HUES64 (cell line): Measurements from ENCODE around the gene SH2D4B.
"Not testable (repeated sequence)": the region's sequence is repeated elsewhere in the genome, so short reads cannot be mapped to it uniquely, and the experiment has no call there.

Source experiments
- H3K27ac ChIP-seq: 2 replicates; pipeline ENCODE4 v1.7.0; 2013; ENCODE audit warnings: low read depth, low read length, inconsistent platforms
- H3K27me3 ChIP-seq: 2 replicates; pipeline ENCODE4 v1.6.1; 2013; ENCODE audit warnings: mild to moderate bottlenecking, low read length; ENCODE audit not compliant: insufficient read depth
- H3K36me3 ChIP-seq: 2 replicates; pipeline ENCODE4 v1.6.1; 2013; ENCODE audit warnings: mild to moderate bottlenecking, low read length; ENCODE audit not compliant: insufficient read depth
- H3K4me1 ChIP-seq: 2 replicates; pipeline ENCODE4 v1.6.1; 2013; ENCODE audit warnings: mild to moderate bottlenecking, low read length, moderate library complexity; ENCODE audit not compliant: insufficient read depth
- H3K4me3 ChIP-seq: 2 replicates; pipeline ENCODE4 v1.5.1; 2013; ENCODE audit warnings: mild to moderate bottlenecking, low read length, moderate library complexity
- H3K9ac ChIP-seq: 2 replicates; pipeline ENCODE4 v1.6.1; 2013; ENCODE audit warnings: mild to moderate bottlenecking, low read depth, low read length
- H3K9me3 ChIP-seq: 2 replicates; pipeline ENCODE4 v1.6.1; 2013; ENCODE audit warnings: low read depth, low read length; ENCODE audit not compliant: insufficient read depth
- WGBS: fragments of 150-250, 120-280 bp; methylation state at CpG from one replicate; pipeline ENCODE4 v1.1.7; 2013; ENCODE audit warnings: missing lambda C conversion rate; 5-methylcytosine and 5-hydroxymethylcytosine counted together

Gene SH2D4B

DNA sequence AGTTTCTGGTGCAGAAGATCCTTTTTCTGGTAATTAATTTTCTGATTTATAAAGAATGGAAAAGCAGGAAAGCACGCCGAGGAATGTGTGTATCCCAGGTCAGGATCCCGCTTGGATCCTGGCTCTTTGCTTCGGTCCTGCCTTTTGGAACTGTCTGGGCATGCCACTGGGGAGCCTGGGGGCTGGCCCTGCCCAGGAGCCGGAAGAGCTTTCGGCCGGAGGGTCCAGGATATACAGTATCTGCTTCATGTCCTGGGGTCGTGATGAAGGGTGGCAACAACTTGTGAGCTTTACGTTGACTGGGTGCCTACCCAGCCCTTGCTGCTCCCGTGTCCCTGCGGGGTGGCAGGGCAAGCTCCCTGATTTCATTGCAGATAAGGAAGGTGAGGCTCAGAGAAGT is 2.4 kb downstream of the SH2D4B start:
- H3K4me3 ChIP-seq: no peak overlapping the region
- H3K9ac ChIP-seq: no peak overlapping the region
- no peaks in the 10 kb centered on the region for H3K36me3 ChIP-seq
- no peaks in the 10 kb centered on the region for H3K27me3 ChIP-seq
- no peaks in the 10 kb centered on the region for H3K9me3 ChIP-seq
- no peaks in the 10 kb centered on the region for H3K4me1 ChIP-seq
- 93% methylated on average over 11 of the region's 11 CpGs for WGBS
- no peak overlapping the region for H3K27ac ChIP-seq

DNA sequence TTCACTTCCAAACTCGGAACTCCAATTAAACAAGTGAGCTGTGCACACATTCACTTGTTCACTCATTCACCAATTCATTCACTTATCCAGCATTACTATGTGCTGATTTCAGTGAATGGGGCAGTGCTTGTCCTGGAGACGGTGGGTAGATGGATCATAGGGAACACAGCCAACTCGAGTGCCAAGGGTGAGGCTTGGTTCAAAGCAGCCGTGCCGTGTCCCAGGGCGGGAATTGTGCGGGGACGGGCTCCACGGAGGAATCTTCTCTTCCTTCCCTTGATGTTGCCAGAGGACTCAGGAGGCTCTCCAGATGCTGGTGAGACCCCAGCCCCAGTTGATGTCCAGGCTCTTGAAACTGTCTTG is 2.9 kb downstream of the SH2D4B start:
- no peak overlapping the region for H3K27ac ChIP-seq
- no peaks in the 10 kb centered on the region for H3K4me1 ChIP-seq
- H3K36me3 ChIP-seq: no peaks in the 10 kb centered on the region
- H3K27me3 ChIP-seq: no peaks in the 10 kb centered on the region
- H3K9ac ChIP-seq: no peak overlapping the region
- no peak overlapping the region for H3K4me3 ChIP-seq
- 93% methylated on average over 9 of the region's 9 CpGs for WGBS
- H3K9me3 ChIP-seq: no peaks in the 10 kb centered on the region

- Histone ChIP-seq H3K27ac (no peak overlapping the region), H3K27me3 (no peaks in the 10 kb centered on the region), H3K4me3 (no peak overlapping the region), H3K9ac (no peak overlapping the region), H3K9me3 (no peaks in the 10 kb centered on the region), H3K36me3 (no peaks in the 10 kb centered on the region), H3K4me1 (no peaks in the 10 kb centered on the region)
- WGBS: 91% methylated on average over 11 of the region's 11 CpGs
Observed at GRCh38 chr10:80540981-80541750, 3.5 kb downstream of the SH2D4B start.

DNA sequence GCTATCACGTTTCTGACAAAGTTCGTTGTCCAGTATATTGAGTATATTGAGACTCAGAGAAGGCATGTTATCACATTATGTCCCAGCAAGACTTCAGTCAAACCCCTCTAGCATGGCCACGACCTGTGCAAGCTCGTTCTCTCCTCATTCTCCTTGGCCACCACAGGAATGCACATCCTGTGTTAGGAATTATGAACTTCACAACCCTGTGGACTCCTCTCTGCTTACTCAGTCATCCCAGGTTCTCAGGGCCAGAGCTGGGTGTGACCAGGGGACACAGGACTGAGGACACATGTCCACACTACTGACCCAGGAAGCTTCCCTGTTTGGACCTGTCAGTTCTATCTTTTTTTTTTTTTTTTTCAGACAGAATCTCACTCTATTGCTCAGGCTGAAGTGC is 4.4 kb downstream of the SH2D4B start:
- Histone ChIP-seq H3K4me1 (no peaks in the 10 kb centered on the region), H3K9me3 (no peaks in the 10 kb centered on the region), H3K36me3 (no peaks in the 10 kb centered on the region), H3K4me3 (no peak overlapping the region), H3K27me3 (no peaks in the 10 kb centered on the region), H3K27ac (no peak overlapping the region), H3K9ac (no peak overlapping the region)
- 93% methylated on average over 2 of the region's 4 CpGs for WGBS

DNA sequence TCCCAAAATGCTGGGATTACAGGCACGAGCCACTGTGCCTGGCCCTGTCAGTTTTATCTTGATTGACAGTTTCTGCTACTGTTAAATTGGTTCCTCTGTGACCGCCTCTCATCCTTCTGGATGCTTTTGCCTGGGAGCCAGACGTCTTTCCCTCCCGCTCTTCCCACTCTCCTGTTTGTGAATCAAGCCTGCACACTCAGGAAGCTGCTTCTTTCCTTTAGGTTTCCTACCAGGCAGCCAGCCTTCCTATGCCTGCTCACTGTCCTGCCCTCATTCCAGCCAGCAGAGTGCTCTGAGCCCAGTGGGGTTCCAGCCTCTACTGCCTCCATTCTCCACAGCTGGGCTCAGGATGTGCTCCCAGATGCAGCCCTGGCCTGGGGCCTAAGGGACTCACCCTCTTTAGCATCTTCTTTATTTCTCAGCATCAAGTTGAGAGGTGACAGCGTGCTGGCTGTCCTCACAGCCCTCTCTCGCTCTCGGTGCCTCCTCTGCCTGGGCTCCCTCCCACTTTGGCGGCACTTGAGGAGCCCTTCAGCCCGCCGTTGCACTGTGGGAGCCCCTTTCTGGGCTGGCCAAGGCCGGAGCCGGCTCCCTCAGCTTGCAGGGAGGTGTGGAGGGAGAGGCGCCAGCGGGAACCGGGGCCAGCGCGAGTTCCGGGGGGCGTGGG is 5.1 kb downstream of the SH2D4B start:
- Histone ChIP-seq H3K36me3 (no peaks in the 10 kb centered on the region), H3K27ac (no peak overlapping the region)
- WGBS: 95% methylated on average over 19 of the region's 19 CpGs

DNA sequence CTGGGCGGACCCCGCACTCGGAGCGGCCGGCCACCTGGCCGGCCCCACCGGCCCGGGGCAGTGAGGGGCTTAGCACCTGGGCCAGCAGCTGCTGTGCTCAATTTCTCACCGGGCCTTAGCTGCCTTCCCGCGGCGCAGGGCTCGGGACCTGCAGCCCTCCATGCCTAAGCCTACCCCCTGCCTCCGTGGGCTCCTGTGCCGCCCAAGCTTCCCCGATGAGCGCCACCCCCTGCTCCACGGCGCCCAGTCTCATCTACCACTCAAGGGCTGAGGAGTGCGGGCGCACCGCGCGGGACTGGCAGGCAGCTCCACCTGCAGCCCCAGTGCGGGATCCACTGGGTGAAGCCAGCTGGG is 5.6 kb downstream of the SH2D4B start:
- 98% methylated on average over 25 of the region's 25 CpGs for WGBS
- H3K9ac ChIP-seq, H3K27ac ChIP-seq: not testable (repeated sequence)

More for the DNA sequence above, 5.1 kb downstream of the SH2D4B start:
- H3K9me3 ChIP-seq: no peaks in the 10 kb centered on the region
- no peaks in the 10 kb centered on the region for H3K27me3 ChIP-seq
- no peak overlapping the region for H3K4me3 ChIP-seq
- no peak overlapping the region for H3K9ac ChIP-seq
- H3K4me1 ChIP-seq: no peaks in the 10 kb centered on the region

DNA sequence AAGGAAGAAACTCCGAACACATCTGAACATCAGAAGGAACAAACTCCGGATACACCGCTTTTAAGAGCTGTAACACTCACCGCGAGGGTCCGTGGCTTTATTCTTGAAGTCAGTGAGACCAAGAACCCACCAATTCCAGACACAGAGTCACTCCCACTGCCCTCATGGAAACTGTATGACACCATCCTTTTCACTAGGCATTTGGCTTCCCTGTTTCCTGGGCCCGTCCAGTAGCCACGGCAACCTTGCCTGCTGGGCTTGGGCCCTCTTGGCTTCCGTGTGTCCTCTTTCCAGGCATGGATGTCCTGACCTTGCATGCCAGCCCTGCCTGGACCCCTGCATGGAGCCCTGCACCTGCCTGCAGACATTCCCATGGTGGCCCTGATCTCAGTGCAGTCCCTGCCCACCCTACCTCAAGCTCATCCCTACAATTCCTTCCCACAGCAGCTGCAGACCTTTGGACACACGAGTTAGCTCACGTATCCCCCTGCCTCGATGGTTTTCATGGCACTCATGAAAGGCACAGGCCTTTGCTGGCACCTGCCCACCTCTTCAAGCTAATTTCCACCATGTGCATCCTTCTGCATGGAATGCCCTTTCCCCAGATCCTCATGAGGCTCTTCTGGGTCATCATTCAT is 6.7 kb downstream of the SH2D4B start:
- Histone ChIP-seq H3K9ac (no peak overlapping the region), H3K9me3 (no peaks in the 10 kb centered on the region), H3K4me1 (no peaks in the 10 kb centered on the region), H3K27ac (no peak overlapping the region), H3K27me3 (no peaks in the 10 kb centered on the region), H3K4me3 (no peak overlapping the region), H3K36me3 (no peaks in the 10 kb centered on the region)
- 83% methylated on average over 12 of the region's 12 CpGs for WGBS

More for the DNA sequence above, 5.6 kb downstream of the SH2D4B start:
- not testable (repeated sequence) for H3K4me1 ChIP-seq, H3K9me3 ChIP-seq, H3K36me3 ChIP-seq, H3K4me3 ChIP-seq, H3K27me3 ChIP-seq

DNA sequence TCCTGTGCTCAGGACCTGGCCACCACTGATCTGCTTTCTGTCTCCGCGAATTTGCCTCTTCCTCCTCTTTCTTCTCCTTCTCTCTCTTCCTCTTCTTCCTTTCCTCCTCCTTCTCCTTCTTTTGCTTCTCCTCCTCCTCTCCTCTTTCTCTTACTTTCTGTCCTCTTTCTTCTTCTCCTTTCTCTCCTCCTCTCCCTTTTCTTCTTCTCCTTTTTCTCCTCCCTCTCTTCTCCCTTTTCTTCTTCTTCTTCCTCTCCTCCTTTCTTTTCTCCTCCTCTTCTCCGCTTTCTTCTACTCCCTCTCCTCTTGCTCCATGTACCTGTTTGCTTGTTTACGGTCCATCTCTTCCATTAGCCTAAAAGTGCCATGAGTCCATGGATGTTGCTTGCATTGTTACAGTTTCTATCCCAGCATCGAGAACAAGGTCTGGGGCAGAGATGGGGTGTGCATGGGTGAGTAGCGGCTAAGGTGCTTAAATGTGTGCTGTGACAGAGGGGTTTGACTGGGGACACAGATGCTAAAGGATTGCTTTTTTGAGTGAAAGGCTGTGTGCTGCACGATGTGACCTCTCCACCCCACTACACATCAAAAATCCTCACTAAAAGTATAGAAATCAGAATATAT is 7.7 kb downstream of the SH2D4B start:
- Histone ChIP-seq H3K27ac (no peak overlapping the region), H3K9me3 (no peaks in the 10 kb centered on the region), H3K36me3 (no peaks in the 10 kb centered on the region), H3K27me3 (no peaks in the 10 kb centered on the region), H3K9ac (no peak overlapping the region), H3K4me3 (no peak overlapping the region), H3K4me1 (no peaks in the 10 kb centered on the region)
- 96% methylated on average over 6 of the region's 7 CpGs for WGBS

GRCh38 chr10:80552151-80552646 is 14.5 kb downstream of the SH2D4B start:
- no peak overlapping the region for H3K9ac ChIP-seq
- H3K9me3 ChIP-seq: no peaks in the 10 kb centered on the region
- WGBS: 37% methylated on average over 5 of the region's 5 CpGs
- H3K27ac ChIP-seq: no peak overlapping the region
- H3K4me1 ChIP-seq: peaks cover 10% of the 10 kb centered on the region; the same call in 1 of the 2 replicates
- H3K27me3 ChIP-seq: no peaks in the 10 kb centered on the region
- H3K4me3 ChIP-seq: no peak overlapping the region
- no peaks in the 10 kb centered on the region for H3K36me3 ChIP-seq

GRCh38 chr10:80553436-80553835 is 15.7 kb downstream of the SH2D4B start:
- Histone ChIP-seq H3K9me3 (no peaks in the 10 kb centered on the region), H3K27me3 (no peaks in the 10 kb centered on the region), H3K27ac (no peak overlapping the region), H3K9ac (no peak overlapping the region), H3K36me3 (no peaks in the 10 kb centered on the region), H3K4me3 (no peak overlapping the region), H3K4me1 (peaks cover 10% of the 10 kb centered on the region; the same call in 1 of the 2 replicates)
- 94% methylated on average over 5 of the region's 5 CpGs for WGBS

DNA sequence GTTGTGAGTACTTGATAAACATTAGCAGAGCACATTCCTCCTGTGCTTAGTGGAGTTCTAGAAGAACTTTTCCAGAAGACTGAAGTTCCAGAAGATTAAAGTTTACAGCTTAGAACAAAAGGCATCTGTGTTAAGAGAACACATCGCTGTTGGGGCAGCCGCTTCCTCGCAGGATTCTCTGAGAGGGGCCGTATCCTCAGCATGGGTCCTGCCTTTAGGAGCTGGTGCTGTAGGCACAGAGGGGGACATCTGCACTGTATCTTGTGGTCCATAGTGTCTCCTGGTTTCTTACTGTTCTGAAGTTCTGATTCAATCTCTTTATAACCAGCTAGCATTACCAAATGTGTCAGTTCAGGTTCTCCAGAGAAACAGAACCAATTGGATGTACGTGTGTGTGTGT is 16.3 kb downstream of the SH2D4B start:
- no peak overlapping the region for H3K27ac ChIP-seq
- peaks cover 10% of the 10 kb centered on the region; the same call in 1 of the 2 replicates for H3K4me1 ChIP-seq
- no peak overlapping the region for H3K9ac ChIP-seq
- H3K36me3 ChIP-seq: no peaks in the 10 kb centered on the region
- no peaks in the 10 kb centered on the region for H3K27me3 ChIP-seq
- no peaks in the 10 kb centered on the region for H3K9me3 ChIP-seq
- no peak overlapping the region for H3K4me3 ChIP-seq
- WGBS: 93% methylated on average over 5 of the region's 5 CpGs
